Activated CD4-positive, alpha-beta T cell treated with anti-CD3 and anti-CD28 coated beads for 36 hours (primary cell): ENCODE measurements around the gene HSPG2. TPM values are rescaled to one million over a fixed set of nuclear protein-coding genes. Genes with fewer than 3 reads are reported as not detected.
"Not testable (repeated sequence)": the region's sequence is repeated elsewhere in the genome, so short reads cannot be mapped to it uniquely, and the experiment has no call there.

Source experiments
- ATAC-seq: fragments of 200-7000 bp; cut with Tn5 transposase; one replicate; pipeline ENCODE4 v1.10.0; 2021; ENCODE audit warnings: mild to moderate bottlenecking, moderate library complexity
- CTCF ChIA-PET: fragments of 350-600 bp; sonication (Branson Sonifier 250); formaldehyde crosslinking; loops from one replicate; lab custom pipeline; 2021; ENCODE audit warnings: antibody characterized with exemption; lab: Charles Lee
- POLR2A ChIA-PET: fragments of 350-600 bp; sonication (Branson Sonifier 250); formaldehyde crosslinking; loops from one replicate; lab custom pipeline; 2021; ENCODE audit warnings: antibody characterized with exemption, inconsistent platforms; lab: Charles Lee
- DNase-seq: peaks from one replicate; pipeline ENCODE4 v3.0.0-alpha.2; 2020
- H3K27ac Mint-ChIP-seq: one replicate; pipeline ENCODE4 v1.8.0; 2021; ENCODE audit warnings: mixed read lengths
- H3K27me3 Mint-ChIP-seq: one replicate; pipeline ENCODE4 v1.8.0; 2021; ENCODE audit warnings: mixed read lengths
- H3K36me3 Mint-ChIP-seq: one replicate; pipeline ENCODE4 v1.8.0; 2021; ENCODE audit warnings: low read depth, mixed read lengths
- H3K4me1 Mint-ChIP-seq: one replicate; pipeline ENCODE4 v1.8.0; 2021; ENCODE audit warnings: mixed read lengths
- H3K4me3 Mint-ChIP-seq: one replicate; pipeline ENCODE4 v1.8.0; 2021; ENCODE audit warnings: mild to moderate bottlenecking, moderate library complexity, mixed read lengths
- H3K9me3 Mint-ChIP-seq: one replicate; pipeline ENCODE4 v1.8.0; 2021; ENCODE audit warnings: low read depth, mixed read lengths
- intact Hi-C, 2 experiments: fragments of 100-400 bp; cut with DNase I in 1 of 2; cut with micrococcal nuclease in 1 of 2; formaldehyde crosslinking; loops; one replicate each; pipeline versions ENCODE4 v1.14.2 to v1.15.1; 2022 to 2024; cut with DNase I, micrococcal nuclease
- total RNA-seq, 2 experiments: library from RNA; stranded (reverse); gene quantifications; one replicate each; pipeline ENCODE4 v1.2.3, GENCODE V29; 2021

Gene HSPG2
- total RNA-seq, 2 experiments from 2014 or later, result 19.6 to 20.6 TPM

GRCh38 chr1:21781815-21782348 is 155.2 kb downstream of the HSPG2 start:
- Mint-ChIP-seq H3K4me3 (peak overlapping the region; percentile 87), H3K9me3 (peaks cover 4% of the 10 kb centered on the region), H3K27ac (peak overlapping the region; percentile 100), H3K27me3 (no peaks in the 10 kb centered on the region), H3K4me1 (peaks cover 30% of the 10 kb centered on the region), H3K36me3 (peaks cover 18% of the 10 kb centered on the region)
- ATAC-seq, result peak; percentile 7
- intact Hi-C loops, result loop anchor here (2.0 to 10.0 kb wide), 7 partner anchors 41 to 1585 kb away; partner anchors contain the start of genes EIF4G3 (in 1 of the 2), HP1BP3 (in 1 of the 2) and ZNF436 (in 1 of the 2)
- DNase-seq, result no peak
- POLR2A ChIA-PET, result interaction anchor here (0.6 to 2.9 kb wide), 6 partner anchors 12 to 457 kb away, joined by 3 to 20 read pairs (median 3); no protein-coding TSS in a partner anchor
- CTCF ChIA-PET, result interaction anchor here (0.8 to 1.9 kb wide), 7 partner anchors 17 to 242 kb away, joined by 3 to 5 read pairs (median 3); no protein-coding TSS in a partner anchor

DNA sequence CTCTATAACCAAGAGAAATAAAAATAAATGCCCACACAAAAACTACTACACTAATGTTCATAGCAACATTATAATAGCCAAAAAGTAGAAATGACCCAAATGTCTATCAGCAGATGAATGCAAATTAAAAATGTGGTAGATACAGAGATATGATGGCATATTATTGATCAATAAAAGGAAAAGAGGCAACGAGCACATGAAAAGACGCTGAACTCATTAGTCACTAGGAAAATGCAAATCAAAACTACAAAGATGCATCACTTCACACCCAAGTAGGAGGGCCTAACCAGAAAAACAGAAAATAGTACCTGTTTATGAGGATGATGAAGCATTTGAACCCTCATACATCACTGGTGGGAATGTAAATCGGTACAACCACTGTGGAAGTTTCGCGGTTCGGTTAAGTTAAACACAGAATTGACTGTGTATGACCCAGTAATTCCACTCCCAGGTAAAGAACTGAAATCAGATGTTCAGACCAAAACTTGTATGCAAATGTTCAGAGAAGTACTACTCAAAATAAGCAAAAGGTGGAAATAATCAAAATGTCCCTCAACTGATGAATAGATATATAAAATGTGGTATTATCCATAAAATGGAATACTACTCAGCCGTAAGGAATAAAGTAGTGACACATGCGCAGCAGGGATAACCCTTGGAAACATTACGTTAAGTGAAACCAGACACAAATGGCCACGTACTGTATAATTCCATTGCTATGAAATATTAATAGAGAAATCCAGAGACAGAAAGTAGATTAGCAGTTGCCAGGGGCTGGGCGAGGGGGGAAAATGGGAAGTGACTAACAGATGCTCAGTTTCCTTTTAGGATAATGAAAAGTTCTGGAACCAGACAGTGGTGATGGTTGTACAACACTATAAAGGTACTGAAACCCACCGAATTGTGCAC is 157.2 kb downstream of the HSPG2 start:
- POLR2A ChIA-PET, result no interaction called here
- Mint-ChIP-seq H3K9me3 (peaks cover 4% of the 10 kb centered on the region), H3K27me3 (no peaks in the 10 kb centered on the region), H3K4me3 (peak overlapping the region; percentile 71), H3K36me3 (peaks cover 23% of the 10 kb centered on the region), H3K4me1 (peaks cover 46% of the 10 kb centered on the region), H3K27ac (peak overlapping the region; percentile 99)
- DNase-seq (peak; percentile 83), ATAC-seq (peak; percentile 49)
- intact Hi-C loops, result loop anchor here (1.0 to 10.0 kb wide), 7 partner anchors 14 to 1587 kb away; partner anchors contain the start of genes ECE1 (in 1 of the 2) and ZNF436 (in 1 of the 2)
- CTCF ChIA-PET, result no interaction called here

DNA sequence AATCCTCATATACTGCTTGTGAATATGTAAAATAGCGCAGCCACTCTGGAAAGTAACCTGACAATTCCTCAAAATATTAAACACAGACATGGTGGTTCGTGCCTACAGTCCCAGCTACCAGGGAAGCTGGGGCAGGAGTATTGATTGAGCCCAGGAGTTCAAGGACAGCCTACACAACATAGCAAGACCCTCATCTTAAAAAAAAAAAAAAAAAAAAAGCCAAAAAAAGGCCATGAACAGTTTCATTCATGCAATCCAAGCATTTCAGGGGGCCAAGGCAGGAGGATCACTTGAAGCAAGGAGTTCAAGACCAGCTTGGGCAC is 158.7 kb downstream of the HSPG2 start:
- DNase-seq, result no peak
- Mint-ChIP-seq H3K27ac (peak overlapping the region; percentile 83), H3K36me3 (peaks cover 23% of the 10 kb centered on the region), H3K27me3 (no peaks in the 10 kb centered on the region), H3K9me3 (peaks cover 4% of the 10 kb centered on the region), H3K4me1 (peaks cover 49% of the 10 kb centered on the region), H3K4me3 (no peak overlapping the region)
- POLR2A ChIA-PET, result no interaction called here
- intact Hi-C loops, result loop anchor here in 1 of 2 experiments (5.0 kb wide), 1 partner anchor 486 kb away; the partner anchor contains the start of gene ECE1
- ATAC-seq, result no peak
- CTCF ChIA-PET, result interaction anchor here (0.7 kb wide), 1 partner anchor 9 kb away, joined by 3 read pairs; no protein-coding TSS in a partner anchor

DNA sequence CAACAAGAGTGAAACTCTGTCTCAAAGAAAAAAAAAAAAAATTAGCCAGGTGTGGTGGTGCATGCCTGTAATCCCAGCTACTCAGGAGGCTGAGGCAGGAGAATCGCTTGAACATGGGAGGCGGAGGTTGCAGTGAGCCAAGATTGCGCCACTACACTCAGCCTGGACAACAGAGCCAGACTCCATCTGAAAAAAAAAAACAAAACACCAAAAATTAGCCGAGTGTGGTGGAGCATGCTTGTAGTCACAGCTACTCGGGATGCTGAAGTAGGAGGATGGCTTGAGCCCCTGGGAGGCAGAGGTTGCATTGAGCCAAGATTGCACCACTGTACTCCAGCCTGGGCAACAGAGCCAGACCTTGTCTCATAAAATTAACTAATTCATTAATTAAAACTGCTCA is 160.2 kb downstream of the HSPG2 start:
- Mint-ChIP-seq H3K4me1 (peaks cover 54% of the 10 kb centered on the region), H3K36me3 (peaks cover 23% of the 10 kb centered on the region), H3K27ac (peak overlapping the region; percentile 78)
- H3K27me3 Mint-ChIP-seq, H3K9me3 Mint-ChIP-seq, H3K4me3 Mint-ChIP-seq, ATAC-seq, POLR2A ChIA-PET, DNase-seq: not testable (repeated sequence)
- CTCF ChIA-PET, result interaction anchor here (0.6 to 1.5 kb wide), 4 partner anchors 12 to 1008 kb away, joined by 3 to 4 read pairs (median 4); no protein-coding TSS in a partner anchor
- intact Hi-C loops, result loop anchor here in 1 of 2 experiments (5.0 kb wide), 1 partner anchor 485 kb away; the partner anchor contains the start of gene ECE1

DNA sequence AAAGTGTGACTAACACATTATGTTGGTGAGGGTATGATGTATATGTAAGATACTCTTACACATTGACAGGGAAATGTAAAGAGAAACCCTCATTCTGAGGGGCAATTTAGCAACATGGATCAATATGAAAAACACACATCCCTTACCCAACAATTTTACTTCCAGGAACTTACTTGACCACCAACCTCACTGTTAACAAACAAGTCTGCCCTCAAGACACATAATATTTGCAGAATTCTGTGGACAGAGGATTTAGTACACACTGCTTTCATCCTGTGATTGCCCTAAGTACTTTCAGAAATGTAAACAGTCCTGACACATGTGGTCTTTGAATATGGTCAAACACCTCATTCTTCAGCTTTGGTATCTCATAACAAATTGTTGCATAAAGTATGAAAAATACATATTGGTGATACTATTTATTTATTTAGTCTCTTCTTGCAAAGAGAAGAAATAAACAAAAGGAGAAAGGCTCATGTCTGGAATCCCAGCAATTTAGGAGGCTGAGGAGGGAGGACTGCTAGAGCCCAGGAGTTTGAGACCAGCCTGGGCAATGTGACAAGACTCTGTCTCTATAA is 161.0 kb downstream of the HSPG2 start:
- intact Hi-C loops, result loop anchor here in 1 of 2 experiments (5.0 kb wide), 1 partner anchor 484 kb away; the partner anchor contains the start of gene ECE1
- ChIA-PET POLR2A (no interaction called here), CTCF (interaction anchor here (0.8 to 1.3 kb wide), 3 partner anchors 10 to 1007 kb away, joined by 3 to 4 read pairs (median 4); no protein-coding TSS in a partner anchor)
- peak; percentile 39 for ATAC-seq
- Mint-ChIP-seq H3K27ac (peak overlapping the region; percentile 78), H3K27me3 (no peaks in the 10 kb centered on the region), H3K4me1 (peaks cover 54% of the 10 kb centered on the region), H3K9me3 (peaks cover 4% of the 10 kb centered on the region), H3K4me3 (no peak overlapping the region), H3K36me3 (peaks cover 23% of the 10 kb centered on the region)
- no peak for DNase-seq

GRCh38 chr1:21775550-21775914 is 161.6 kb downstream of the HSPG2 start:
- Mint-ChIP-seq H3K4me1 (peaks cover 54% of the 10 kb centered on the region), H3K4me3 (no peak overlapping the region), H3K9me3 (peaks cover 4% of the 10 kb centered on the region), H3K27ac (peak overlapping the region; percentile 45), H3K27me3 (no peaks in the 10 kb centered on the region), H3K36me3 (peaks cover 23% of the 10 kb centered on the region)
- CTCF ChIA-PET, result interaction anchor here (0.6 to 0.8 kb wide), 3 partner anchors 11 to 23 kb away, joined by 3 to 4 read pairs (median 4); no protein-coding TSS in a partner anchor
- POLR2A ChIA-PET, result interaction anchor here (1.1 kb wide), 1 partner anchor 35 kb away, joined by 3 read pairs; no protein-coding TSS in a partner anchor
- DNase-seq (no peak), ATAC-seq (no peak)
- intact Hi-C loops, result loop anchor here in 1 of 2 experiments (5.0 kb wide), 1 partner anchor 483 kb away; the partner anchor contains the start of gene ECE1

DNA sequence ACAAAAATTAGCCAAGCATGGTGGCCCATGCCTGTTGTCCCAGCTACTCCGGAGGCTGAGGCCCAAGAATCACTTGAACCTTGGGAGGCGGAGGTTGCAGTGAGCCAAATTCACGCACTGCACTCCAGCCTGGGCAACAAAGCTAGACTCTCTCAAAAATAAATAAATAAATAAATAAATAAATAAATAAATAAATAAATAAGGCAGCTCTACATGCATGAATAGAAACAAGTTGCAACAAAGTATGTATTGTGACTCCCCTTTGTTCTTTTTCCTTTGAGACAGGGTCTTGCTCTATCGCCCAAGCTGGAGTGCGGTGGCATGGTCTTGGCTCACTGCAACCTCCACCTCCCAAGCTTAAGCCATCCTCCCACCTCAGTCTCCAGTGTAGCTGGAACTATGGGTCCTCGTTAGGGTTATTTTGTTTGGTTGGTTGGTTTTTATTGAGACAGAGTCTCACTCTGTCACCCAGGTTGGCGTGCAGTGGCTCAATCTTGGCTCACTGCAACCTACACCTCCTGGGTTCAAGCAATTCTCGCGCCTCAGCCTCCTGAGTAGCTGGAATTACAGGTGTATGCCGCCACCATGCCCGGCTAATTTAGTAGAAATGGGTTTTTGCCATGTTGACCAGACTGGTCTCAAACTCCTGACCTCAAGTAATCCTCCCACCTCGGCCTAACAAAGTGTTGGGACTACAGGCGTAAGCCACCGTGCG is 162.1 kb downstream of the HSPG2 start:
- CTCF ChIA-PET, result interaction anchor here (0.6 to 0.8 kb wide), 4 partner anchors 11 to 841 kb away, joined by 3 to 4 read pairs (median 4); no protein-coding TSS in a partner anchor
- DNase-seq, result no peak

GRCh38 chr1:21773585-21773984 is 163.5 kb downstream of the HSPG2 start:
- H3K4me3 Mint-ChIP-seq, result no peak overlapping the region
- ChIA-PET CTCF (interaction anchor here (0.6 kb wide), 1 partner anchor 104 kb away, joined by 3 read pairs; no protein-coding TSS in a partner anchor), POLR2A (no interaction called here)
- H3K9me3 Mint-ChIP-seq, result peaks cover 4% of the 10 kb centered on the region
- peaks cover 51% of the 10 kb centered on the region for H3K4me1 Mint-ChIP-seq
- no peaks in the 10 kb centered on the region for H3K27me3 Mint-ChIP-seq
- intact Hi-C loops, result no loop called here
- peaks cover 20% of the 10 kb centered on the region for H3K36me3 Mint-ChIP-seq
- no peak overlapping the region for H3K27ac Mint-ChIP-seq
- ATAC-seq (peak; percentile 57), DNase-seq (no peak)

More for the DNA sequence above, 162.1 kb downstream of the HSPG2 start:
- no peak for ATAC-seq
- Mint-ChIP-seq H3K4me1 (peaks cover 53% of the 10 kb centered on the region), H3K4me3 (no peak overlapping the region), H3K36me3 (peaks cover 20% of the 10 kb centered on the region), H3K9me3 (peaks cover 4% of the 10 kb centered on the region), H3K27me3 (no peaks in the 10 kb centered on the region), H3K27ac (no peak overlapping the region)
- intact Hi-C loops, result loop anchor here in 1 of 2 experiments (5.0 kb wide), 1 partner anchor 483 kb away; the partner anchor contains the start of gene ECE1
- POLR2A ChIA-PET, result interaction anchor here (0.7 to 1.1 kb wide), 2 partner anchors 9 to 35 kb away, joined by 3 read pairs; no protein-coding TSS in a partner anchor
